COLO668 (cell line): Measurements from ENCODE around the gene NINJ2.
"Not testable (repeated sequence)": the region's sequence is repeated elsewhere in the genome, so short reads cannot be mapped to it uniquely, and the experiment has no call there.

Experiments used
- DNase-seq: peaks from one replicate; lab custom pipeline; 2025; ENCODE audit not compliant: unreplicated experiment; lab: John Stamatoyannopoulos, UW

NINJ2 gene

DNA sequence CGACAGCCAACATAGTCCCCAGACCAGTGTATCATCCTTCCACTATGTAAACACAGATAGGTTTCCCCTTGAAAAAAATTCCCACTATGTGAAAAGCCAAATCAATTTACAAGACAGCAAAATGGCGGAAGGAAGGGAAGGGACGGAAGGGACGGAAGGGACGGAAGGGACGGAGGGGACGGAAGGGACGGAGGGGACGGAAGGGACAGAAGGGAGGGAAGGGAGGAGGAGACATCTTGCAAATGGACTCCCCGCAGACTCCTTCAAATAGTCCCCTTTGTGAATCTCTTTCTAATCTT lies 75.3 kb downstream of the NINJ2 start:
- DNase-seq = no peak

DNA sequence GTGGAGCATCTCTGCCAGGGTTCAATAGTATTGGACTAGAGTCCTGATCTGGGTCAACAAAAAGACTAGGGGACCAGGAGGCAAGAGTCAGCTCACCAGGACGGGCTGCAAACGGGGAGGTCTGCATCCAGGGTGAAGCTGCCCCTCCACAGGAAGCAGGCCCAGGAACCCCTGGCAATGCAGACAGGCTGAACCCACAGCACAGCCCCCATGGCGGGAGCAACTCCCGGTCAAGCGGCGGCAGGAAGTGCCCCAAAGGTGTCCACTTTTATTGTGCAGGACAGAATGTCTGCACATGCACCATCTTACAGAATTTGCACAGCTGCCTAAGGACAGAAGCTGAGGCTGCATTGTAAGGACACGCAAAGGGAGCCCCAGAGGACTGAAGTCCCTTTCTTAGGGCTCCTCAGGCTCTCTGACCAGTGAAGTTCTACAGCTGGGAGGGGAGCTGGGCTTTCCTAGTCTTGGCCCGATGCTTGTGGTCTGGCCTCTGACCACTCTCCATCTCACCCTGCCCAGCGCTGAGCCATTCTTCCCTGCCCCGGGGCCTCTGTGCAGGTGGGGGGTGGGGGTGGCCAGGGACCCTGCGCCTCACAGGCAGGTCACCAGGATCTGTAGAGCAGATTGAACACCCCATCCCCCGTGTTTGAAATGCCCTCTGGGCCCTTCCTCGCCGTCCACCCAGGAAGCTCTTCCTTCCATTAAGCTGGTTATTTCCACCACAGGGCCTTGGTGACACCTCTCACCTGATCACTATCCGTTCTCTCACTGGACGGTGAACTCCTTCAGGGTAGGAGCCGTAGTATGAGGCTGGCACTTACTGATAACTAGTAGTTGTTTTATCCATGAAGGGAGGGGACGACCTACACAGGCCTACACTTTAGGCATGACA lies 75.9 kb downstream of the NINJ2 start:
- DNase-seq = no peak

GRCh38 chr12:586318-587071 lies 76.8 kb downstream of the NINJ2 start:
- no peak for DNase-seq

- DNase-seq = peak; percentile 49
Measured at GRCh38 chr12:585062-586061, 77.9 kb downstream of the NINJ2 start.

DNA sequence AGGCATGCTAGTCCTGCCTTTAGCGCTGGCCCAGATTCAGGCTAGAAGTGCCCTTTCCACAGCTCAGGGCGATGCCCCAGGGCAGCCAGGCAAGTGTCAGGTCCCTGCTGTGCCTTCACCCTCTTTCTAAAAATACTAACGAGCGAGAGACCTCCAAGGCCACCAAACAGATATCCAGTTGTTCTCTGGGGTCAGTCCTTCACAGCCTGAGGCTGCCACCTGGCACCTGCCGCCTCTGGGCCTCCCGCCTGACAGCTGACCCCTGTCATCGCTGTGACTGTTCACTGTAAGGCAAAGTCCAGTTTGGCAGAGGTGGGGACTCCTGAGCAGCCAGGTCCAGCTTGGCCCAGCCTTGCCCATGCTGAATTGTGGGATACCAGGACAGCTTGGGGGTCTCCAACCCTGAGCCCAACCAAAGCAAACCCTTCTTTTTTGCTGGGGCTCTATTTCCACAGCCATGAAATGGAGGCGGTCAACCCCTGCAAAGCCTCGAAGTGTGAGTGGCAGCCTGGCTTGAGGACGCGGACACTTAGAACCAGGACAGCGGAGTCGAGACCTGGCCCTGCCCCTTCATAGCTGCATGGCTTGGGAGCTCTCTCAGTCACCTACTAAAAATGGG lies 79.9 kb downstream of the NINJ2 start:
- peak; percentile 46 for DNase-seq

- DNase-seq = no peak
Measured at GRCh38 chr12:581746-582145, 81.5 kb downstream of the NINJ2 start.

- no peak for DNase-seq
Measured at GRCh38 chr12:581321-581720, 81.9 kb downstream of the NINJ2 start.

DNA sequence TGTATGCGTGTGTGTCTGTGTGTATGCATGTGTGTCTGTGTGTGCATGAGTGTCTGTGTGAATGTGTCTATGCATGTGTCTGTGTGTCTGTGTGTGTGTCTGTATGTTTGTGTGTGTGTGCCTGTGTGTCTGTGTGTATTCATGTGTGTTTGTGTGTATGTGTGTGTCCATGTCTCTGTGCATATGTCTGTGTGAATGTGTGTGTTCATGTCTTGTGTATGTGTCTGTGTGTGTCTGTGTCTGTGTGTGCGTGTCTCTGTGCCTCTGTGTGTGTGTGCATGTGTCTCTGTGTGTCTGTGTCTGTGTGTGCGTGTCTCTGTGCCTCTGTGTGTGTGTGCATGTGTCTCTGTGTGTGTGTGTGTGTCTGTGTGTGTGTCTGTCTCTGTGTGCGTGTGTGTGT lies 82.4 kb downstream of the NINJ2 start:
- DNase-seq = no peak

DNA sequence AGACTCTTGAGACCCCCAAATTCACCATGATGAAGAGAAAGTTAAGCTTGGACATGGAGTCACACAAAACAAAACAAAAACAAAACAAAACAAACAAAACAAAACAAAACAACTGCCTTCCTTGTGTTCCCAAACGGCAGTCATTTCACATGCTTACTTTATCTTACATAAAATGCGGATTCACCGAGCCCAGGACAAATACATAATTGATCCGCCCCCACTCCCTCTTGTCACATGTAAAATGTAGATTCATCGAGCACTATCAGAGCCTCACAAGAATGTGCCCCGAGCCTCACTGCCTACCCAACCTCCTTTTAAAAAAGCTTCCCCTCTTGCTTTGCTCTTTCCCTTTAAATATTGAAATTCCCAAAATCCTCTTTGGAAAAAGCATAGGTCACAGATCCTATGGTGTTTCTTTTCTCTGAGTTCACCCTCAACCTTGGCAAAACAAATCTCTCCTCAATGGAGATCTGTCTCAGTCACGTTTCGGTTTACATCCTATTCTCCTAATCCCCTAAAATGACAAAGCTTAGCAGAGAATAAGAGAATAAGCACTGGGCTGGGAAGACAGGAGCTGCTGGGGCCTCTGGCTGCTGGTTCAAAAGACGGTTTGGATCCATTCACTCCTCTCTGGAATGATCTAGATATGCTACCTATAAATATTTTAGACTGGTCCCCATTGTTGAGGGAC lies 83.7 kb downstream of the NINJ2 start:
- DNase-seq = no peak

- no peak for DNase-seq
Measured at GRCh38 chr12:578748-579419, 84.4 kb downstream of the NINJ2 start.

DNA sequence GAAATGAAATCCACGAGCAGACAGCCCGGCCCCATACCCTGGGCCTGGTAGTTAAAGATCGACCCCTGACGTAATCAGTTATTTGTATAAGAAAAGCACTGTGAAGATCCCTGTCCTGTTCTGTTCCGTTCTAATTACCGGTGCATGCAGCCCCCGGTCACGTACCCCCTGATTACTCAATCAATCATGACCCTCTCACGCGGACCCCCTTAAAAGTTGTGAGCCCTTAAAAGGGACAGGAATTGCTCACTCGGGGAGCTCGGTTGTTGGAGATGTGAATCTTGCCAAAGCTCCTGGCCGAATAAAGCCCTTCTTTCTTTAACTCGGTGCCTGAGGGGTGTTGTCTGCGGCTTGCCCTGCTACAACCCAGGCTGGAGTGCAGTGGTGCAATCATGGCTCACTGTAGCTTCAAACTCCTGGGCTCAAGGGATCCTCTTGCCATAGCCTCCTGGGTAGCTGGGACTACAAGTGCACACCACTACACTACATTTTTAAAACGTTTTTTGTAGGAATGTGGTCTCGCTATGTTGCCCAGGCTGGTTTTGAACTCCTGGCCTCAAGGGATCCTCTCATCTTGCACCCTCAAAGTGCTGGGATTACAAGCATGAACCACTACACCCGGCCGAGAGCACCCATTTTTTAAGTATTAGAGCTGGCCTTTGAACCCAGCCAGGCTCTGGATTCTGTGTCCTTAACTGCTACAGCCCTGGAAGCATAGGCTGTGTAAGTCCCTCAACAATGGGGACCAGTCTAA lies 85.1 kb downstream of the NINJ2 start:
- not testable (repeated sequence) for DNase-seq

DNA sequence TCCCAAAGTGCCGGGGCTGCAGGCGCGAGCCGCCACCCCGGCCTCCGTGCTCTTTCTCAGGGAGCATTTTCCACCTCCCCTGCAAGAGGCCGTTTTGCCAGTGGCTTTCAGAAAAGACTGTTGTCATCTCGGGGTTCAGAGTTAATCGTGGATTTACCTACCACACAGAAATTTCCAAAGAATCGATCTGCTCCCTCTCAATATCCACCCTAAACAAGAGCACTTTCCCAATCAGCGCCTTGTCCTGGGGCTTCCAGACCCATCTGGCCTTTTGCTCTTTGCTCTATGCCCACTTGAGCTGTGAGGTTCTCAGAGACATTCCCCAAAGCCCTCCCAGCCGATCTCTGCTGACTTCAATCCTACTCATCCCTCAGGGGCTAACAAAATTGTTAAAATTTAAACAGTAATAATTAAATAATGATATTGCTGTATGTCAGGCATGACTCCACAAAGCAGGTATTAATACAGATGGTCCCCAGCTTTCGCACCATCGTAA lies 86.6 kb downstream of the NINJ2 start:
- no peak for DNase-seq

GRCh38 chr12:575948-576614 lies 87.2 kb downstream of the NINJ2 start:
- peak; percentile 89 for DNase-seq

DNA sequence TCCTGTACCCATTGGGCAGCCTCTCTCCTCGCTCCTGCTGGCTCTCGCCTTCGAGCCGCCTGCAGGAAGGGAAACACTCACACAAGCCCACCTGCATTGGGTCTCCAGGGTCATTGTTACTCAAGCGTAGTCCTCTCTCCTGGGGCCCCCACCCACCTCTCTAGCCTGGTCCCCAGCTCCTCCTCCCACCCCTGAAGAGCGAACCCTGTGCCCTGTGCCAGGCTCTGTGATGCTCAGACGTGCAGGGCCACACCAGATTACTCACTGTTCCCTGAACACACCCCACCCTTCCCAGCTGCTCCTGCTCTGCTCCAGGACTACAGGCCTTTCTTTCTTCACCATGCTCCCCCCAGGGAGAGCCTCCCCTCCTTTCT lies 88.1 kb downstream of the NINJ2 start:
- DNase-seq = no peak

DNA sequence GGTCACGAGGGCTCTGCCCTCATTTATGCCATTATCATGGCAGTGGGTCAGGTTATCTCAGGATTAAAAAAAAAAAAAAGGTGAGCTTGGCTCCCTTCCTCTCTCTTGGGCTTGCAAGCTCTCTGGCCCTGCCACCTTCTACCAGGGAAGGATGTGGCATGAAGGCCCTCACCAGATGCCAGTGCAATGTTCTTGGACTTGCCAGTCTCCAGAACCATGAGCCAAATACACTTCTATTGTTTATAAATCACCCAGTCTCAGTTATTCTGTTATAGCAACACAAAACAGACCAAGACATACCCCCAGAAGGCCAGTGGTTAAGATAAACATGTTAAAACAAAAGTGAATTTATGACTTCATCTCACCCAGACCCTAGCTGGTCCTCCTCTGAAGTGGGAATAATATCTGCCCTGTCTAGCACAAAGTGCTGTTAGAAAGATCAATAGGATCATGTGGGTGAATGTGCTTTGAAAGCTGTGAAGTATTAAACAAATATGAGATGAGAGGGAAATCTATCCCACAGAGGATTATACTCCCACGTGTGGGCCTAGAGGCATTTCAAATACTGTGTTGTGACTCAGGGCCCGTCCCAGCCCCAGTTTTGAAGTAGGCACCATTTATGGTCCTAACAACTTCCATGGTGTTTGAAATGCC lies 88.6 kb downstream of the NINJ2 start:
- DNase-seq = no peak

- DNase-seq = no peak
Measured at GRCh38 chr12:573232-573631, 90.0 kb downstream of the NINJ2 start.

- no peak for DNase-seq
Measured at GRCh38 chr12:572532-572899, 90.7 kb downstream of the NINJ2 start.
